ENCODE results near the gene TMEM185A.
"Not testable (repeated sequence)": the region's sequence is repeated elsewhere in the genome, so short reads cannot be mapped to it uniquely, and the experiment has no call there.

The TMEM185A gene
- 3.7 to 9.0 (median 6.6) reads per million in 17 experiments for total RNA-seq

DNA sequence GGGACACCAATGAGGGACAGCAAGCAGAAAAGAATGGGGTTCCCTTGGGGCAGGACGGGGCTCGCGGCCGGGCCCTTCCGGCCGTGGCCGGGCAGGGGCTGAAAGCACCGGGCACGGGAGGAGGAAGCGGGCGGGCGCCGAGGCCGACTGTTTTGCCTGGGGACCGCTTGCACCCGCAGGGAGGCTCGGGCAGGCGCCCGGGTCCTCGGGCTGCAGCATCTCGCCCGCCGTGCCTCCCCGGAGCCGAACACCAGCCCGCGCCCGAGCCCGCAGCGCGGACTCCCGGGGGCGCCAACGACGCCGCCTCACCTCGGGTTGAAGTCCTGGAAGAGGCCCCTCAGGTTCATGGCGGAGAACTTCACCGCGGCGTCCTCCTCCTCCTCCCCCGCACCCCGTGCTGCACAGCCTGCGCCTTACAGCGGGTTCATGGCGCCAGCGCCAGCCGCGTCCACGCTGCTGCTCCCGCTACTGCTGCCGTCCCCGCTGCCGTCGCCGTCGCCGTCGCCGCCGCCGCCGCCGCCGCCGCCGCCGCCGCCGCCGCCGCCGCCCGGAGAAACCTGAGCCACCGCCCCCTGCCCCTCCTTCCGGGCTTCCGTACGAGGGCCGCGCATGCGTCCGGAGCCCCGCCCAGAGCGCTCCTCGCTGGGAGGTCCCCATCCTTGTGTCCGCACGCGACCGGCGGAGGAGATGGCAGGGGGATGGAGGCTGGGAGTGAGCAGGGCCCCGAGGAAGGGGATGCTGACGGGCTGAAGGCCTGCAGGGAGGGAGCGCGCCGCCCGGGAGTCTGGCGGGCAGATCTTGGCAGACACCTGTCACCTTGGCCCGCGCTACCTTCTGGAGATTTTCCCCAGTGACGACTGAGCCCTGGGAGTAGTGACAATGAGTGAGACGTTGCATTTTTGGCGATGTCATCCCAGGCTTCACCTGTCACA is at the start of gene TMEM185A:
Gene TMEM185A, minus strand, starts transcription at position 559 of the 932 bp plus-strand sequence. Its CDS starts 212 bp downstream, at position 347.
- DNase-seq: peak; percentile 57 to 83 (median 66)

DNA sequence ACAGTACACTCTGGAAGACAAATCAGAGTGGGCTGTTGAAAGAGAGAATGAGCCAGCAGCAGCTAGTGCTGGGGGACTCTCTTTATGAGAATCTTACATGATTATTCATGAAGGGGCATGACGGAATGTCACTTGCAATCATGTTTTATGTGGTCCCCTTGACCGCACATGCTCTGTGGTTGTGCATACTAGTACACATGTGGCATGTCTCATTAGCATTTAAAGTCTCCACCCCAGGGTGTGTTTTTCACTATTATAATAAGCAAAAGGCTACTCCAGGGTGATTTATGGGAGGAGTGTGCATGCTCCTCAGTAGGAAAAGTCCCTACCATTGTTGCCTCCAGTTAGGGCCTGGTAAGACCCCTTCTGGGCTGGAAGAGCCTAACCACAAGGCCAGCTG is 49.6 kb upstream of the TMEM185A start:
- DNase-seq: no peak

DNA sequence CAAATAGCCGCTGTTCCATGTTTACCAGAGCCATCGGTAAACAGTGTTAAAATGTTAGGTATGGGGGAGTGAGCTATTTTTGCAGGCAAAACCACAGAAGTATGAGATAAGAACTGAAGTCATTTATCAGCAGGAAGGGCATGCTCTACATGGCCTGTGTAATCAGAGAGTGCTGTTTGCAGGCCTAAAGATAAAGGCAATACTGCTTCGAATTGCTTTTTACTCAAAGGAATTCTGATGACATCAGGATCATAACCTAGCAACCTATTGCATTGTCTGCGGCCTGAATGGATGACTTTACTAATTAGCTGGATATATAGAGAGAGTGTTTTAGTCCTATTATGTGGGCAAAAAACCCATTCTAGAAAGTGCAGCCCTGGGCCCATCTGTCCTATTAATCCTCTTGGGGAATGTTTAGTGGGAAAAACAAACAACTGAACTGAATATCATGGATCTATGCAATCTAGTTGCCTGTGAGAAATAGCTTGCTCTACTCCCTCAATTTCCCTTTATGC is 47.6 kb upstream of the TMEM185A start:
- DNase-seq: not testable (repeated sequence)

DNA sequence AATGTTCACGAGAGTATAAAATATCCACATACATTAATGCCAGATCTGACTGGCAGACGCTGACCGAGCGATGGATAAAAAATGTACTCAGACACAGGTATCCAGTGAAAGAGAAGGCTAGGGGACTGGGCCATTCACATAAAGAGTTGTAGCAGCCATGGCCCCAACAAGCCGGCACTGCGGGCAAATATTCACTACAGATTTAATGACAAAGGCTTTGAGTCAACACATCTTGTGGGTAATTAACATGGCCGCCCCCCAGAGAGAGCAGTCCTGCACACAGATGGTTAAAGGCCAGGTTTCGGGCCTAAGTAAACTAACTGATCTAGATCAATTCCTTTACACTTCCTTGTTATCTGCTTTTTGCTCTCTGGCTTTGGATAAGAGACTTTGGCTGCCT is 44.0 kb upstream of the TMEM185A start:
- DNase-seq: not testable (repeated sequence)

DNA sequence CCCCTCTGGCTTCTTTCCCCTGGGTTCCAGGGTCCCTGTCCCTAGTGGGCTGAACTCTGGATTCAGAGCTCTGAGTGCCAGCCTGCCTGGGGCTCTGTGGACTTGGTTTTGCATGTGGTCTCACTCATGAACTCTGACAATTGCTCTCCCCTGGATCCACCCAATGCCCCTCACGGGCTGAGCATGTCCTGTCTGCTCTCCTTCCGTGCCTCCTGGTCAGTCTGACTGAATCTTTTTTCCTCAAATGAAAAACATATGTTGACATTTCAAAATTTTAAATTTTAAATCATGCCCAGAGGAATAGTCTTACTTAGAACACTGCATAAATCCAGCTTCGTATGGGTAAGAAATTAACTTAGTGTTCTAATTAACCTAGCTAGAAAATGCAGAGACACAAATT is 43.5 kb upstream of the TMEM185A start:
- DNase-seq: not testable (repeated sequence)

DNA sequence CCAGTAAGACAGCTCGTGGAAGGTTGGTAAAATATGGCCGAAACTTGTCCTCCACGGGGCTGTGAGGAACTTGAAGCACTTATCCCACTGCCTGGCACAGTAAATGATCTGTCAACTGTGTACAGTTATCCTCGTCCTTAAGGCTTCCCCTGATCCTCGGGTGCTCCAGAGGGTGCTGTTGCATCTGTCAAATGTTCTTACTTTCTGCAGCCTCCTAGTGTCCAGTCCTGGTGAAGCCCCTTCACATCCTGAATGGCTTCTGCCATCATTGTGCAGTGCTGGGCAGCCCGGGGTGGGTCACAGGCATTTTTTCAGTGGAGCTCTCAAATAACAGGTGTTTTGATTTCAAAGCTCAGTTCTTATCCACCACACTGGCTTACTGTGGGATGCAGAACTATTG is 29.0 kb upstream of the TMEM185A start:
- not testable (repeated sequence) for DNase-seq

DNA sequence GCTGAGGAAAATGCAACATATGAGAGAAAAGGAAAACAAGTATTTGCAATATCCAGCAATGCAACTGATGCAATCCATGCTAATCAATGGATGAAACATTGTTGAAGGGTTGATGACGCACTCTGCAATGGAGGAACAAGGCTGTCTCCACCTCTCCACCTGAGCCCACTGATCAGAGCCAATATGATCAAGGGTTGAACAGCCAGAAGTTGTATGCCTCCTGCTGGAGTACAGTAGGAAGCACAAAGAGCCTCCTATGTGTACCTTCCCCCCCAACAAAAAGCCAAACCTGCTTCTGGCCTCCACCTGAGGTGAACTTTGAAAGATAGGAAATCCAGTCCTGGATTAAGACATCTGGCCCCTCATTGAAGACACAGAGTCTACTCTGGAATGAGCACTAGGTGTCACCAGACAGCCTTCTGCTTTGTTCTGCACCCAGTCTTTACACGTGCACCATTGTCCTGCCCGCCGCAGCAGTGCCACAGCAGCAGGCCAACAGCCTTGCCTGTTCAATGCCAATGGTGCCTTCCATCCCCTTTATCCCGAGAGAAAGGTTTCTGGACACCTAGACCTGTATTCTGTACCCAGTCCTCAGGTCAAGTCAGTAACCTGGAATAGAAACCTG is 24.8 kb upstream of the TMEM185A start:
- DNase-seq: not testable (repeated sequence)

DNA sequence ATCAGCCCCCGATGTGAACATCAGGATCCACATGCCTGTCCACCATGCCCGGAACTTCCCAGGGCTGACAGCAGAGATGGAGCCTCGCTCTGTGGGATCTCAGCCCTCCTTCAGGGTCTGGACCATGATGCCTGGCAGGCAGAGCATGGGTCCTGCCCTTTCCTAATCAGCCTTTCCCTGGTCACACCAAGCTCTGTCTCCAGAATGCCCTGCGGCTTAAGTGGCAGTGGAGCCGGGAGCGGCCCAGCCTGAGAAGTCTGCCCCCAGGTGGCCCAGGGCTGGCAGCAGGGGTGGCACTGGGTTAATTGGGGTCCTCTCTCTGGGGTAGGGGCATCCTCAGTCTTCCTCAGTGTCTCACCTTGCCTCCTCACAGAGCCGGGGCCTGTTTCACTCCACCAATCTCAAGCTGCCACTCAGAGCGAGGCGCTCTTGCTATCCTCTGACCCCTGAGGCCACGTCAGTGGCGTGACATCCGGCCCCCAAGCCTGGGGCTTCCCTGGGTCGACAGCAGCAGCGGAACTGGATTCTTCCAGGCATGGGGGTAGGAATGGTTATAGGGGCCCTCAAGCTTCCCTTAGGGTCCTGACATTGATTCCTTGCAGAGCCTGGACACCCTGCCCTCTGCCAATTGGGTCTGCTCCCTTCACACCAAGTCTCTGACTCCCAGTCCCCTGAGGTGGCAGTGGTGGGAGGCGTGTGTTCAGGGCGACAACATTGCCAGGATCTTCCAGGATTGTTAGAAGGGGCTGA is 20.8 kb upstream of the TMEM185A start:
- no peak for DNase-seq

DNA sequence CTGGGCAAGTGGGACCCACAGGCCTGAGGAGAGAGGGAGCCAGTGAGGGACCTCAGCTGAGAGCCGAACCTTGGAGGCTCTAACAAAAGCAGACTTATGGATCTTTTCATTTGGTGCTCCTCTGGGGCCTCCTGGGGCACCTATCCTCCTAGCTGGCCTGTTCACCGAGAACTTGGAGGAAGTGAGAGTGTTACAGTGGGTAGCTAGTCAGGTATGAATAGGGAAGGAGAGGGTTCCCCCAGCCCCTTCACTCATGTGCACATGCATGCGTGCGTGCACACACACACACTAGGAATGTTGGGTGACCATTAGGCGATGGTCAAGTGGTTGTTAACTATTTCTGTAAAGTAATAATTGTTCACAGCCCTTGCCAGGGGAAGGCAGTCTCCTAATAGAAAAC is 18.6 kb upstream of the TMEM185A start:
- no peak for DNase-seq

DNA sequence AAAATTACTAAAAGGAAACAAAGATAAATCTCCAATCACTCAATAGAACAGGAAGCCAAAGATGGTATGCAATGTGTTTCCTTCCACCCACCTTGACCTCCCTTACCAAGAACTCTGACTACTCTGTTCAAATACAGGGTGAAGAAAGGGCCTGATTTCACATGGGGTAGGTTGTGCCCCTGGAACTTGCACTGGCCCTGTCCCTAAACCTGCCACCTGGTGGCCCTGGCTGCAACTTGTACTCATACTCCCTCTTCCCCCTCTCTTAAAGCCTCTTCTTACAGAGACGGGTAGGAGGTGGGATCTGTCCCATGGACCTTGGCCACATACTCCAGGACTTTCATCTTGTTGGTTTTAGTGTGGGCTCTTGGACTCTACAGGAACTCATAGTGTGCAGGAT is 17.3 kb upstream of the TMEM185A start:
- no peak for DNase-seq

DNA sequence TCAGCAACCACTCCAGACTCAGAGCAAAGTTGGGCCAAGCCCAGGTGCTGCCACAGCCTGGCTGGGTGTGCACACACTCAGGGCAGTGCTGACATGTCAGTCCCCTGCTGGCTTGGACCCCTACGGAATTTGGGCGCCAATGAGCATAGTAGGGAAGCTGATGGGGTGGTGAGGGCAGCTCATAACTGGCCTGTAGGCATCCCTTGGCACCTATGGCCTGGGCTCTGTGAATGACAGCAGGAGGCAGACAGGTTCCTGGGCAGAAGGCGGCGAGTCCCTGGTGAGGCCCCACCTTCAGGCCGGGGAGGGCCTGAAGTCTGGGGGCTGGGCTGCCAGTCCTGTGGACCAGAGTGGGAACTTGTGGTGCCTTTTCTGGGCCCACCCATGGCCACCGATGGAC is 15.9 kb upstream of the TMEM185A start:
- no peak for DNase-seq

DNA sequence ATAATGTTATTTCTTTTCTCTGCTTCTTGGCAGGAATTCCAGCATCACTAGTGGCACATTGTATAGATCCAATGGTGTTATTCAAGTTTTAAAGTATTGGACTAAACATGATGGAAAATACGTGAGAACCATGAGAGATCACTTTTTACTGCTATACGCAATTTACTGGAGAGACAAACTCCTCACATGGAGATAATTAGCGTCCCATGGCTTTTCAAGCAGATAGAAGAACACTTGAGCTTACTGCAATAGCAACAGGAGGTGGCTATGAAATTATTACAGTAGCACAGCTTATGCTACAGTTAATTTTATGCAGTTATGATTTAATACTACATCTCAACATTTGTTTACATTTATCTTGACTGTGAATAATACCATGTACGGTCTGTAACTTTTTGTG is 11.9 kb upstream of the TMEM185A start:
- DNase-seq: no peak

DNA sequence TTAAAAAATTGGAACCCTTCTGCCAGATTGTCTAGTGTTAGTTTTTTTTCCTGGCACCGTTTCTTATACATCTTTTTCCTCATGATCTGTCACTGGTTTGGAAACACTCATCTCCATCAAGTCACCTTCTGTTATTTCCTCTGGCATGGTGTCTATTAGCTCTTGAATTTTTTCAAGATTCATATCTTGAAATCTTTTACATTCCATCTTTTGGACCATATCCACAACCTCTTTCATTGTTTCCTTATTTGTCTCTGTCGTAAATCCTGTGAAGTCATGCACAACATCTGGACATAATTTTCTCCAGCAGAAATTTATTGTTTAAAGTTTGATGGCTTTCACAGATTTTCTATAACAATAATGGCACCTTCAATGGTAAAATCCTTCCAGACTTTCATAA is 10.2 kb upstream of the TMEM185A start:
- no peak for DNase-seq

DNA sequence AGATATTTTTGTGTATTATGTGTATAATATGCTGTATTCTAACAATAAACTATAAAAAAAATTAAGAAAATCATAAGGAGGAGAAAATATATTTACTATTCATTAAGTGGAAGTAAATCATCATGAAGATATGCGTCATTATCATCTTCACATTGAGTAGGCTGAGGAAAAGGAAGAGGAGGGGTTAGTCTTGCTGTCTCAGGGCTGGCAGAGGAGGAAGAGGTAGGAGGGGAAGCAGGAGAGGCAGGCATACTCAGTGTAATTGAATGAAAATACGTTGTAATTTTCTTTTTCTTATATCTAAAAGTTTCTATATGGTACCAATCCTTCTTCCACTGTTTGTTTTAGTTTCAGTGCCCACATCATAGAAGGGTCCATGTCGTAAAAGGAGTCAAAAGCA is 9.8 kb upstream of the TMEM185A start:
- DNase-seq: peak in 3 of 4 experiments; percentile 16 to 37 (median 34)

DNA sequence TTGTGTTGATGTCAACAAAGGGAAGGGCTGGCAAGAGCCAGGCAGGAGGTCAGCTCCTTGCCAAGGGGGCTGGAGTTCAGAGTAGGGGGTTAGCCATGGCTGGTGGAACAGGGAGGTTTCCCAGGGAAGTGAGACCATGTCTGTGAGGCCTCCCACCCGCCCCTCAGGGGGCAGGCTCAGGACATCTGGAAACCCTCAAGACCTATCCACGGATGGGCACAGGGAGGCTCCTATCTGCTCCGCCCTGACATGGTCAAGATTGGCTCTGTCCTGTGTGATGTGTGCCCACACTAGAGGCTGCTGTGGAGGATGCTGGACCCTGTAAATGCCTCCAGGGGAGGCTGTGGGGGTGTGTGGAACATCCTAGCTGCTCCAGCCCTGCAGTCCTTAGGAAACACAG is 8.0 kb upstream of the TMEM185A start:
- no peak for DNase-seq

DNA sequence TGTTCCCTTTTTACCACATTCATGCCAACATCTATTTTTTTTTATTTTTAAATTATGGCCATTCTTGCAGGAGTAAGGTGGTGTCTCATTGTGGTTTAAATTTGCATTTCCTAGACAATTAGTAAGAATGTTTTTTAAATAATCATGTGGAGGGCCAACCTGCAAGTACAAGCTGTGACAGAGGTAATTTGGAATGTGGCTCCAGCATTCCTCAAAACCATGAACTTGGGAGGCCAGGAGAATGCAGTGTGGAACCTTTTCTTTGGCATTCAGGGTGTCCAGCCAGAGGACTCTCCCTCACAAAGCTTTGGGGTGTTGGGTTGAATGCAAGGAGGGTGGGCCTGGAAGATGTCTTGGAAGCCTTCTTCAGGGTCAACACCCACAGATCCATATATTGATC is 7.3 kb upstream of the TMEM185A start:
- no peak for DNase-seq

DNA sequence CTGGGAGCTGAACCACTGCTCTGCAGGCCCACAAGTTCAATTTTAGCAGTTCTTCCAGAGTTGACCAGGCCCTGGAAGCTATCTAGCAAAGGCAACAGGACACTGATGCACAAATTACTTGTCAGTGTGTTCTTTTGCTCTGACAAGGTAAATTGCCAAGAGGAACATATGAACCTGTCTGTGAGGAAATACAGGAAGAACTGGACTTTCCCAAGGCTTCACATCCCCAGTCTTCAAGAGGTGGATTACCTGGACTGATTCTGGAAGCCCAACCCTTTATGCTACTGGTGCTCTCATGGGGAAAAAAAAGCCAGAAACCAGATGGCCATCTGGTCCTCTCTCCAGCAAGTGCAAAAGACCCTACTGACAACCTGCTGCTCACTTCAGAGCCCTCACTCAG is 1.9 kb upstream of the TMEM185A start:
- no peak for DNase-seq

DNA sequence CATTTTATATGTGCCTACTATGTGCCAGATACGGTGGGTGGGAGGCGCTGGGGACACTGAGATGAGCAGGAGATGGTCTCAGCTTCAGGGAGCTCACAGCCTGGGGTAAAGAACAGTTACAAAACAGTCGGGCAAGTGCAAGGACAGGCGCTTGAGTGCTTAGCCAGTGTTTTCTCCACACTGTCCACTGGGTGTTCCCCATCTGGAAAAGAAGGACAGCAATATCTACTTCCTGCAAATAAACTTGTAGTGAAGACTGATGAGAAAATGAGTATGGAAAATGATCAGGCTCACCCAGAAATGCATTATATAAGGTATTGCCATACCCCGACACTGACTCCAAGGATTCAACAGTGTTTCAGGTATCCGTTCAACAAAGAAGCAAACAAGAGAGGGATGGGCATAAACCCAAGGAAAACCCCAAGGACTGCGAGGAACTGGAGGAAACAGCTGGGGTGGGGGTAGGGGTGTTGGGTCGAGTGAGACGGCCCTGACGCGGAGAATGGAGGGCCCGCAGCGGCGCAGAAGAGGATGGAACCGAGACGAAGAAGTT is 835 bp downstream of the TMEM185A start:
- peak in 3 of 4 experiments; percentile 34 to 50 (median 47) for DNase-seq

DNA sequence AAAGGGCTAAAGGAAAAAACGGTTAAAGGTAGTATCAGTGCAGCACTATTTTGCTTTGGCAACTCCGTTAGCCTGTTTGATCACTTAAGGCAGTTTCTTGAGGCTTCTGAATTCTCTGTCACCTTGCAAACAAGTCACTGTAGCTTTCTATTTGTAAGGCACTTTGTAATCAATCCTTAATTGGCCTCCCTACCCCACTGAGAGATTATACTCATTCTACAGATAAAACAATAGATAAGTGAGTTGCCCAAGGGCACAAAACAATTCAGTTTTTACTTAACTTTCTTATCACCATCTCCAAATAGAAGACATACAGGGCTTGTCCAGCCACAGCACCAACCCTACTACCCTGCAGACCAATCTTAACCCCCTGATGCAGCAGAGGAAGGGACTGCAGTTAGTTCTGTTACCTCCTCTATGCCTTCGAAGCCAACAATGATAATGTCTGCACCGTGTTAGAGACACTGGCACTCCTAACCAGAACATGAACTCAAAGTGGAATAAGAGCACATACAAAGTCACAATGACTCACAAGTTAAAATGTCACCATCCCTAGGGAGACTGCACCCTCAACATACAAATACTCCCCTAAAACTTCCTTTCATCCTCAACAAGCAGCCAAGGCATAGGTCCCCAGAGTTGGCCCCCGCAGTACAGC is 1.7 kb downstream of the TMEM185A start:
- no peak for DNase-seq

DNA sequence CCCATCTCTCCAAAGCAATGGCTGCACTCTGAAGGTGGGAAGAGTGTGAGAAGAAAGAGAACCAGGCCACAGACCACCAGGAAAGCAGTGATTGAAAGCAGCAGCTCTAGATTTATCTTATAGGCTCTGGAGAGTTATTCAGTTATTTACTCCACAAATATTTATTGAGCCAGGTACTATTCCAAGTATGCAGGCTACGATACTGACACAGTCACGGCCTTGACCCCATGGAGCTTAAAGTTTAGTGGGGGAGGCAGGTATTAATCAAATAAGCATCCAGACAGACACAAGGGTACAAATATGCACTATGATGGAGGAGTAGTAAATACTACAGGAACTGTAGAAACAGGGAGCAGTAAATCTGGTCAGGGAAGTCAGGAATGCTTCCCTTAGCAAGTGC is 2.8 kb downstream of the TMEM185A start:
- no peak for DNase-seq

DNA sequence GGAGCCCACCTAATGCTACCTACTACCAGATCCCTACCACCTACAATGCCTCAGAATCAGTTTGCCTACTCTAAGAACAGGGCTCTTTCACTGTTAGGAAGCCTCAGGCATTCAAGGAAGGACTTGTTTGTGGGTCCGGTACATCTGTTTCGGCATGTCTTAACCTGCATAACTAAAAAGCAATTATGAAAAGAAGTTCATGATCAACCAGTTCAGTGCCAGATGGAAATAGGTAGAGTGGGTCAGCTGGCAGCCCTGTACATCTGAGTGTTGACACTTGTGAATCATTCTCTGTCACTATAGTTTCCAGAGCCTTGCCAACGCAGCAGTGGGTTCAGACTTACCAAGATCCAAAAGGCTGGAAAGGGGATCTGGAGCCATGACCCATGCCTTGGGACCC is 3.3 kb downstream of the TMEM185A start:
- DNase-seq: no peak

DNA sequence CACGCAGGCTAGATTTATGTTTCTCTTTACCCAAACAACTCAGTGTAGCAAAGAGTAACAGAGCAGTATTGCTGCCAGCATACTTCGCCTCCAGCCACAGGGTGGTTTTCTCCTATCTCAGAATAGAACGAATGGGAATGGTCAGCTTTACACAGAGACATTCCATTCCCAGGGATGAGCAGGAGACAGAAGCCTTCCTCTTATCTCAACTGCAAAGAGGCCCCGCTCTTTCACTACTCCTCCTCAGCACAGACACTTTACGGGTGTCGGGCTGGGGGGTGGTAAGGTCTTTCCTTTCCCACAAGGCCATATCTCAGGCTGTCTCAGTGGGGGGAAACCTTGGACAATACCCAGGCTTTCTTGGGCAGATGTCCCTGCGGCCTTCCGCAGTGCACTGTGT is 4.8 kb downstream of the TMEM185A start:
- not testable (repeated sequence) for DNase-seq

All from suppressor macrophage (primary cell).